Choroid plexus epithelial cell (primary cell): ENCODE measurements around the gene NSD1.

Source experiments
- DNase-seq: peaks from one replicate; pipeline ENCODE4 v3.0.0-alpha.2; 2010; ENCODE audit warnings: low read depth
- H3K4me3 ChIP-seq: 2 replicates; pipeline ENCODE4 v1.5.1; 2011; ENCODE audit warnings: low read depth, mild to moderate bottlenecking, control low read depth, low read length, moderate library complexity
- CTCF ChIP-seq: conservative IDR thresholded peaks from 2 replicates; pipeline ENCODE4 v1.5.1; 2011; ENCODE audit warnings: low read depth, mild to moderate bottlenecking, control low read depth, inconsistent platforms, low read length, moderate library complexity

Gene NSD1

DNA sequence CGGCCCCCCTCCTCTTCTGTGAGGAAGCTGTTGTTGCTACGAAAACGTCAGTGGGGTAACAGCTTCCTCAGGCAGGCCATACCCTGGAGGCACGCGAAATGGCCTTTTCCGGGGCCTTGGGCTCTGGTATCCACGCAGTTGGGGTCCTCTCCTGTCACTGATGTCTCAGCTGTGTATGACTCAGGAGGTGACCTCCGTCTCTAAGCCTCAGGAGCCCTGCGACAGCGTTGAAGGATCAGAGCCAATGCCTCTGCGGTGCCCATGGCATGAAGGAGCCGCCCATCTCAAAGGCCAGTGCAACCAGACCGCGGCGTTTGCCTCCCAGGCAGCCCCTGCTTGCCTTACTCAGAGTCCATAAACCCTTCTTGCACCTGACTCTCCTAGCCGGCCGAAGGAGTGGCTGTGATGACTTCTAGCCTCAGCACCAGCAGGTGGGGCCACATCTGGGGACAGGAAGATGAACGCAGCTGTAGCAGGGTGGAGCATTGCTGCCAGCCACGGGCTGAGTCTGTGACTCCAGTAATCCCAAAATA, 179.1 kb downstream of the NSD1 start:
- no peak for TF ChIP-seq CTCF
- H3K4me3 ChIP-seq, result peak overlapping the region; percentile 17
- DNase-seq, result no peak

GRCh38 chr5:177313561-177314259, 180.1 kb downstream of the NSD1 start:
- no peak overlapping the region for H3K4me3 ChIP-seq
- DNase-seq, result no peak
- no peak for TF ChIP-seq CTCF

- no peak for TF ChIP-seq CTCF
- no peak for DNase-seq
- H3K4me3 ChIP-seq, result no peak overlapping the region
Observed at GRCh38 chr5:177314376-177315342, 181.1 kb downstream of the NSD1 start.

GRCh38 chr5:177315411-177315810, 181.8 kb downstream of the NSD1 start:
- no peak for TF ChIP-seq CTCF
- H3K4me3 ChIP-seq, result no peak overlapping the region

GRCh38 chr5:177316005-177316404, 182.4 kb downstream of the NSD1 start:
- DNase-seq, result no peak
- no peak overlapping the region for H3K4me3 ChIP-seq
- TF ChIP-seq CTCF, result no peak

More at GRCh38 chr5:177315411-177315810, 181.8 kb downstream of the NSD1 start:
- no peak for DNase-seq

DNA sequence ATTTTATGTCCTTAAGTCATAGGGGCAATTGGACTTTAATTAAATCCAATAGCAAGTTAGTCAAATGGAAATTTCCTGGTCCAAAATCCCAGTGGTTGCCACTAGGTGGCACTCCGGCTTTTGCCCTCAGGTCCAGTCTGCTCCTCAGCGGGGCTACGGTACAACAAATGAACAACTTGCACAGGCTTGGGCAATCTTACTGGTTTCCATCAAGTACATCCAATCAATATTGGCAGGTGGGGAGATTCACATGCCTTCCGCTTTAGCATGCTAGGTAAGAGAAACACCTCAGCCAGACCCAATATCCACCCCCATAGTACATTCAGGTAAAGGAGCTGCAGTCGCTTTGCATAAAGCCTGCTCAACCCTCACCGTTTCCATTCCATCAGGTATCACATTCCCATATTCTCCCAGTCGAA, 184.4 kb downstream of the NSD1 start:
- DNase-seq, result peak; percentile 91
- no peak overlapping the region for H3K4me3 ChIP-seq
- TF ChIP-seq CTCF, result peak; percentile 95
